Panc1 (cell line): Measurements from ENCODE around the gene SF3B6.

Experiments used
- CTCF ChIP-seq: fragments of 450-650 bp; IDR thresholded peaks from 2 replicates; pipeline ENCODE4 v1.5.1; 2017; ENCODE audit warnings: mild to moderate bottlenecking
- POLR2AphosphoS5 ChIP-seq: IDR thresholded peaks from 2 replicates; pipeline ENCODE4 v1.6.1; 2012; ENCODE audit warnings: mild to moderate bottlenecking, low read depth, low read length, moderate library complexity
- SIN3A ChIP-seq: IDR thresholded peaks from 2 replicates; pipeline ENCODE4 v1.6.1; 2012; ENCODE audit warnings: low read depth, mild to moderate bottlenecking, low read length, moderate library complexity, borderline replicate concordance; ENCODE audit not compliant: insufficient read depth
- TF ChIP-seq, protein P1 (sequence below), 2 experiments: IDR thresholded peaks; 2 replicates each; pipeline ENCODE4 v1.6.1; 2011 to 2012; ENCODE audit warnings: low read depth in 2 of 2, control low read depth in 1 of 2, low read length in 1 of 2, mild to moderate bottlenecking in 1 of 2, moderate library complexity in 1 of 2; ENCODE audit not compliant: insufficient read depth in 1 of 2

DNA sequence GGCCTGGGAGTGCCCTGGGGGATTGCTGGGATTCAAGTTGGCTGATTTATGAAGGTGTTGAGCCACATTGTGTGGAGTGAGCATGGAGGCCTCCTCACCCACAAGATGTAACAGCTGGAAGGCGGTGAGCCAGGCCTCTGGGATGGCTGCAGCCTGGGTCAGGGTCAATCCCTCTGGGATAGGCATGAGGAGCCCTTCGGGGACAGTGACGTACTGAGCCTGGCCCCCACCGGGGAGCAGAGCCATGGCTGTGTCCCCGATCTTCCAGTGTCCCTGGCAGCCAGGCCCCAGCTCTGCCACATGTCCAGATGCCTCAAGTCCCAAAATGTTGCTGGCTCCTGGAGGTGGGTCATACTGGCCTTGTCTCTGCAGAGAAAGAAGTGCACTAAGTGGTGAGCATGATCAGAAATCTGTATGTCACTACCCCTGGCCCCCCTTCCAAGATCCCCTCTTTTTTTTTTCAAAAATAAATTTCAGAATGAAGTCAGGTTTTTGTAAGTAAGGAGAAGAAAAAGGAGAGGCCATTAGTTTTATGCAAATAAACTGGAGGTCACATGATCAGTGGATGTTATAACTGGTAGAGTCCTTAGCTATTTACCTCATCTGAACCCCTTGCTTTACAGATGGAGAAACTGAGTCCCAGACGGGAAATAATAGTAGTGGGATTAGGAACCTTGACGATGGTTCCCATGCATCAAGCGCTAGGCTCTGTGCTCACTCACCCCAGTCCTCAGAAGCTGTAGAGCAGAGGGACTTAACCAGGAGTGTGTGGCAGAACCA lies 6.9 kb upstream of the SF3B6 start:
- no peak for TF ChIP-seq CTCF
- TF ChIP-seq, protein P1, sequence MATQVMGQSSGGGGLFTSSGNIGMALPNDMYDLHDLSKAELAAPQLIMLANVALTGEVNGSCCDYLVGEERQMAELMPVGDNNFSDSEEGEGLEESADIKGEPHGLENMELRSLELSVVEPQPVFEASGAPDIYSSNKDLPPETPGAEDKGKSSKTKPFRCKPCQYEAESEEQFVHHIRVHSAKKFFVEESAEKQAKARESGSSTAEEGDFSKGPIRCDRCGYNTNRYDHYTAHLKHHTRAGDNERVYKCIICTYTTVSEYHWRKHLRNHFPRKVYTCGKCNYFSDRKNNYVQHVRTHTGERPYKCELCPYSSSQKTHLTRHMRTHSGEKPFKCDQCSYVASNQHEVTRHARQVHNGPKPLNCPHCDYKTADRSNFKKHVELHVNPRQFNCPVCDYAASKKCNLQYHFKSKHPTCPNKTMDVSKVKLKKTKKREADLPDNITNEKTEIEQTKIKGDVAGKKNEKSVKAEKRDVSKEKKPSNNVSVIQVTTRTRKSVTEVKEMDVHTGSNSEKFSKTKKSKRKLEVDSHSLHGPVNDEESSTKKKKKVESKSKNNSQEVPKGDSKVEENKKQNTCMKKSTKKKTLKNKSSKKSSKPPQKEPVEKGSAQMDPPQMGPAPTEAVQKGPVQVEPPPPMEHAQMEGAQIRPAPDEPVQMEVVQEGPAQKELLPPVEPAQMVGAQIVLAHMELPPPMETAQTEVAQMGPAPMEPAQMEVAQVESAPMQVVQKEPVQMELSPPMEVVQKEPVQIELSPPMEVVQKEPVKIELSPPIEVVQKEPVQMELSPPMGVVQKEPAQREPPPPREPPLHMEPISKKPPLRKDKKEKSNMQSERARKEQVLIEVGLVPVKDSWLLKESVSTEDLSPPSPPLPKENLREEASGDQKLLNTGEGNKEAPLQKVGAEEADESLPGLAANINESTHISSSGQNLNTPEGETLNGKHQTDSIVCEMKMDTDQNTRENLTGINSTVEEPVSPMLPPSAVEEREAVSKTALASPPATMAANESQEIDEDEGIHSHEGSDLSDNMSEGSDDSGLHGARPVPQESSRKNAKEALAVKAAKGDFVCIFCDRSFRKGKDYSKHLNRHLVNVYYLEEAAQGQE (IDR thresholded peaks at IDR 0.05; ENCODE audit: insufficient read depth in 1 of 2, low read depth in 2 of 2, low read length in 1 of 2), result no peak
- no peak for TF ChIP-seq POLR2AphosphoS5
- TF ChIP-seq SIN3A, result no peak
